GM19395 (cell line): ENCODE results near the gene CGN.

ENCODE experiments used
- ATAC-seq: cut with Tn5 transposase; IDR thresholded peaks from one replicate; pipeline ENCODE4 v1.9.1; 2021; ENCODE audit warnings: mild to moderate bottlenecking, moderate library complexity; ENCODE audit not compliant: unreplicated experiment

CGN gene

GRCh38 chr1:151546011-151546925, 35.1 kb downstream of the CGN start:
- no peak for ATAC-seq

- no peak for ATAC-seq
Observed at GRCh38 chr1:151547119-151547899, 36.1 kb downstream of the CGN start.

- no peak for ATAC-seq
Observed at GRCh38 chr1:151547900-151548230, 36.7 kb downstream of the CGN start.

- no peak for ATAC-seq
Observed at GRCh38 chr1:151549199-151549598, 38.0 kb downstream of the CGN start.

GRCh38 chr1:151553659-151554058, 42.5 kb downstream of the CGN start:
- no peak for ATAC-seq

GRCh38 chr1:151556052-151556451, 44.9 kb downstream of the CGN start:
- no peak for ATAC-seq

GRCh38 chr1:151562661-151563060, 51.5 kb downstream of the CGN start:
- no peak for ATAC-seq

GRCh38 chr1:151563376-151563775, 52.2 kb downstream of the CGN start:
- no peak for ATAC-seq

GRCh38 chr1:151565502-151566189, 54.5 kb downstream of the CGN start:
- no peak for ATAC-seq

GRCh38 chr1:151568626-151569088, 57.5 kb downstream of the CGN start:
- ATAC-seq = no peak

- ATAC-seq = no peak
Observed at GRCh38 chr1:151570819-151571218, 59.6 kb downstream of the CGN start.

GRCh38 chr1:151574575-151575529, 63.7 kb downstream of the CGN start:
- ATAC-seq = no peak

- no peak for ATAC-seq
Observed at GRCh38 chr1:151577173-151577572, 66.0 kb downstream of the CGN start.

- no peak for ATAC-seq
Observed at GRCh38 chr1:151578941-151579340, 67.8 kb downstream of the CGN start.

GRCh38 chr1:151579436-151580225, 68.4 kb downstream of the CGN start:
- ATAC-seq = no peak

GRCh38 chr1:151581451-151581850, 70.3 kb downstream of the CGN start:
- no peak for ATAC-seq

GRCh38 chr1:151581921-151582320, 70.7 kb downstream of the CGN start:
- ATAC-seq = no peak

- no peak for ATAC-seq
Observed at GRCh38 chr1:151583796-151584195, 72.6 kb downstream of the CGN start.

- ATAC-seq = no peak
Observed at GRCh38 chr1:151584278-151584677, 73.1 kb downstream of the CGN start.
